Anterior cingulate cortex (tissue), 58 donors: Measurements from ENCODE around the gene DUSP7.
A peak's percentile ranks its signal among the peaks of the same experiment; 100 is the strongest.

Source experiments
- DNase-seq, 58 donors: peaks; one replicate each; lab custom pipeline; 2025; lab: John Stamatoyannopoulos, UW

The DUSP7 gene

GRCh38 chr3:52032702-52033408 lies 23.5 kb downstream of the DUSP7 start:
- peak in 20 of 58 donors; percentile 29 to 67 (median 50) for DNase-seq

GRCh38 chr3:52031896-52032295 lies 24.5 kb downstream of the DUSP7 start:
- no peak for DNase-seq

- DNase-seq = no peak
These were observed 25.6 kb downstream of the DUSP7 start for GRCh38 chr3:52030714-52031310.

- DNase-seq = no peak
These were observed 26.8 kb downstream of the DUSP7 start for GRCh38 chr3:52029535-52029934.

GRCh38 chr3:52029053-52029452 lies 27.3 kb downstream of the DUSP7 start:
- DNase-seq = peak in 1 of 58 donors; percentile 54

GRCh38 chr3:52028572-52028971 lies 27.8 kb downstream of the DUSP7 start:
- DNase-seq = peak in 47 of 58 donors; percentile 29 to 88 (median 63)

- no peak for DNase-seq
These were observed 30.3 kb downstream of the DUSP7 start for GRCh38 chr3:52026041-52026440.

GRCh38 chr3:52025453-52025852 lies 30.9 kb downstream of the DUSP7 start:
- no peak for DNase-seq

- no peak for DNase-seq
These were observed 31.5 kb downstream of the DUSP7 start for GRCh38 chr3:52024765-52025452.

GRCh38 chr3:52023860-52024764 lies 32.3 kb downstream of the DUSP7 start:
- no peak for DNase-seq

- DNase-seq = no peak
These were observed 33.1 kb downstream of the DUSP7 start for GRCh38 chr3:52023101-52023770.

GRCh38 chr3:52022323-52023100 lies 33.9 kb downstream of the DUSP7 start:
- DNase-seq = peak in 15 of 58 donors; percentile 21 to 77 (median 41)

GRCh38 chr3:52021489-52022268 lies 34.7 kb downstream of the DUSP7 start:
- peak in 8 of 58 donors; percentile 20 to 70 (median 24) for DNase-seq

- DNase-seq = no peak
These were observed 35.6 kb downstream of the DUSP7 start for GRCh38 chr3:52020796-52021195.

GRCh38 chr3:52019352-52020080 lies 36.9 kb downstream of the DUSP7 start:
- peak in 1 of 58 donors; percentile 20 for DNase-seq

- DNase-seq = no peak
These were observed 37.9 kb downstream of the DUSP7 start for GRCh38 chr3:52018319-52019000.

GRCh38 chr3:52017586-52017985 lies 38.8 kb downstream of the DUSP7 start:
- peak in 7 of 58 donors; percentile 6 to 42 (median 24) for DNase-seq
